H9 (cell line): ENCODE results near the gene ZNF521. TPM values are rescaled to one million over a fixed set of nuclear protein-coding genes. Genes with fewer than 3 reads are reported as not detected.

Source experiments
- DNase-seq: peaks from one replicate; pipeline ENCODE4 v3.0.0-alpha.2; 2017
- H2AFZ ChIP-seq: one replicate; pipeline ENCODE4 v1.6.1; 2013; ENCODE audit warnings: mild to moderate bottlenecking, low read length, control low read depth, moderate library complexity
- H2AK5ac ChIP-seq: 2 replicates; pipeline ENCODE4 v1.6.1; 2013; ENCODE audit warnings: low read length, control low read depth, mixed read lengths; ENCODE audit not compliant: insufficient read length
- H2BK120ac ChIP-seq: one replicate; pipeline ENCODE4 v1.6.1; 2013; ENCODE audit warnings: low read depth, mild to moderate bottlenecking, low read length, control low read depth, inconsistent platforms; ENCODE audit not compliant: poor library complexity, severe bottlenecking
- H2BK12ac ChIP-seq: 2 replicates; pipeline ENCODE4 v1.6.1; 2013; ENCODE audit warnings: low read length, control low read depth, mixed read lengths, low read depth; ENCODE audit not compliant: insufficient read length
- H2BK15ac ChIP-seq: 2 replicates; pipeline ENCODE4 v1.6.1; 2013; ENCODE audit warnings: low read depth, low read length, control low read depth
- H2BK20ac ChIP-seq: one replicate; pipeline ENCODE4 v1.6.1; 2013; ENCODE audit warnings: low read depth, mild to moderate bottlenecking, low read length, control low read depth, inconsistent platforms; ENCODE audit not compliant: poor library complexity, severe bottlenecking
- H2BK5ac ChIP-seq: 2 replicates; pipeline ENCODE4 v1.6.1; 2013; ENCODE audit warnings: low read length, control low read depth, mixed read lengths; ENCODE audit not compliant: insufficient read length
- H3K14ac ChIP-seq: 2 replicates; pipeline ENCODE4 v1.6.1; 2013; ENCODE audit warnings: low read length, control low read depth; ENCODE audit not compliant: insufficient read depth
- H3K18ac ChIP-seq: 2 replicates; pipeline ENCODE4 v1.6.1; 2013; ENCODE audit warnings: low read depth, mild to moderate bottlenecking, mixed read lengths, low read length, control low read depth; ENCODE audit not compliant: insufficient read length
- H3K23ac ChIP-seq: 2 replicates; pipeline ENCODE4 v1.6.1; 2013; ENCODE audit warnings: low read length, control low read depth, mixed read lengths, low read depth; ENCODE audit not compliant: insufficient read length
- H3K23me2 ChIP-seq: 2 replicates; pipeline ENCODE4 v1.6.1; 2013; ENCODE audit warnings: low read depth, mild to moderate bottlenecking, mixed read lengths, low read length, control low read depth; ENCODE audit not compliant: insufficient read length, poor library complexity, severe bottlenecking
- H3K27ac ChIP-seq: 2 replicates; pipeline ENCODE4 v1.5.1; 2013; ENCODE audit warnings: low read length, control low read depth, mixed read lengths, low read depth; ENCODE audit not compliant: insufficient read length
- H3K27me3 ChIP-seq: 2 replicates; pipeline ENCODE4 v1.6.1; 2013; ENCODE audit warnings: low read length, control low read depth, inconsistent platforms; ENCODE audit not compliant: insufficient read depth
- H3K4ac ChIP-seq: 2 replicates; pipeline ENCODE4 v1.6.1; 2013; ENCODE audit warnings: low read depth, mild to moderate bottlenecking, control low read depth, inconsistent platforms, low read length, moderate library complexity
- H3K4me1 ChIP-seq: 2 replicates; pipeline ENCODE4 v1.6.1; 2013; ENCODE audit warnings: low read length, control low read depth, inconsistent platforms; ENCODE audit not compliant: insufficient read depth
- H3K4me2 ChIP-seq: 2 replicates; pipeline ENCODE4 v1.6.1; 2013; ENCODE audit warnings: low read length, control low read depth, mixed read lengths; ENCODE audit not compliant: insufficient read length, insufficient read depth
- H3K56ac ChIP-seq: 2 replicates; pipeline ENCODE4 v1.6.1; 2013; ENCODE audit warnings: low read depth, mild to moderate bottlenecking, mixed read lengths, low read length, control low read depth; ENCODE audit not compliant: insufficient read length
- H3K79me1 ChIP-seq: 2 replicates; pipeline ENCODE4 v1.6.1; 2013; ENCODE audit warnings: low read depth, mild to moderate bottlenecking, moderate library complexity, low read length, control low read depth, inconsistent platforms; ENCODE audit not compliant: insufficient read depth, poor library complexity, severe bottlenecking
- H3K79me2 ChIP-seq: 2 replicates; pipeline ENCODE4 v1.6.1; 2013; ENCODE audit warnings: low read length, control low read depth, inconsistent platforms; ENCODE audit not compliant: insufficient read depth
- H3K9ac ChIP-seq: 2 replicates; pipeline ENCODE4 v1.6.1; 2013; ENCODE audit warnings: low read length, control low read depth, mixed read lengths; ENCODE audit not compliant: insufficient read length; ENCODE audit errors: extremely low read depth
- H3K9me3 ChIP-seq: one replicate; pipeline ENCODE4 v1.6.1; 2013; ENCODE audit warnings: low read depth, low read length, inconsistent platforms; ENCODE audit not compliant: control insufficient read depth
- H3T11ph ChIP-seq: one replicate; pipeline ENCODE4 v1.6.1; 2013; ENCODE audit warnings: mild to moderate bottlenecking, low read length, control low read depth, inconsistent platforms
- H4K20me1 ChIP-seq: one replicate; pipeline ENCODE4 v1.6.1; 2013; ENCODE audit not compliant: control insufficient read depth, insufficient read length, insufficient read depth
- H4K5ac ChIP-seq: 2 replicates; pipeline ENCODE4 v1.6.1; 2013; ENCODE audit warnings: low read depth, mild to moderate bottlenecking, mixed read lengths, low read length, control low read depth; ENCODE audit not compliant: insufficient read length
- H4K8ac ChIP-seq: replicated peaks from 2 replicates; pipeline ENCODE4 v1.6.1; 2013; ENCODE audit warnings: low read length, control low read depth, mixed read lengths, low read depth; ENCODE audit not compliant: insufficient read length
- H4K91ac ChIP-seq: 2 replicates; pipeline ENCODE4 v1.6.1; 2013; ENCODE audit warnings: low read depth, mild to moderate bottlenecking, moderate library complexity, mixed read lengths, low read length, control low read depth; ENCODE audit not compliant: insufficient read length
- H3K27ac Mint-ChIP-seq, 3 experiments: 2 replicates in 2 of 3; 3 replicates in 1 of 3; pipeline ENCODE4 v1.8.0; 2020 to 2021; ENCODE audit warnings: mixed read lengths in 3 of 3, mild to moderate bottlenecking in 1 of 3, moderate library complexity in 1 of 3
- H3K27me3 Mint-ChIP-seq: 2 replicates; pipeline ENCODE4 v1.8.0; 2021; ENCODE audit warnings: low read depth, mild to moderate bottlenecking, moderate library complexity, mixed read lengths
- H3K36me3 Mint-ChIP-seq, 3 experiments: 2 replicates in 2 of 3; 3 replicates in 1 of 3; pipeline ENCODE4 v1.8.0; 2020 to 2021; ENCODE audit warnings: low read depth in 3 of 3, mixed read lengths in 3 of 3; ENCODE audit not compliant: insufficient read depth in 1 of 3
- H3K4me1 Mint-ChIP-seq, 2 experiments: 2 replicates each; pipeline ENCODE4 v1.8.0; 2020; ENCODE audit warnings: mixed read lengths in 2 of 2
- H3K4me3 Mint-ChIP-seq, 2 experiments: 2 replicates in 1 of 2; 3 replicates in 1 of 2; pipeline ENCODE4 v1.8.0; 2020 to 2021; ENCODE audit warnings: mild to moderate bottlenecking in 2 of 2, mixed read lengths in 2 of 2, moderate library complexity in 1 of 2
- H3K9me3 Mint-ChIP-seq, 2 experiments: 2 replicates in 1 of 2; 3 replicates in 1 of 2; pipeline ENCODE4 v1.8.0; 2020; ENCODE audit warnings: mild to moderate bottlenecking in 2 of 2, mixed read lengths in 2 of 2, moderate library complexity in 1 of 2
- CTCF ChIP-seq: fragments of 200-600 bp; sonication (generic); conservative IDR thresholded peaks from 3 replicates; pipeline ENCODE4 v1.8.0; 2021; ENCODE audit warnings: antibody characterized with exemption, mild to moderate bottlenecking
- WGBS: extraction: QIAGEN DNeasy Blood & Tissue Kit; methylation state at CpG from one replicate; pipeline ENCODE4 v1.1.7; 2013; ENCODE audit warnings: missing lambda C conversion rate, low lambda C conversion rate, mixed read lengths; ENCODE audit not compliant: insufficient read length; ENCODE audit errors: extremely low coverage; 5-methylcytosine and 5-hydroxymethylcytosine counted together
- total RNA-seq: library from RNA; stranded (reverse); gene quantifications from 2 replicates; pipeline ENCODE4 v1.2.1, GENCODE V29; 2021

The ZNF521 gene
- total RNA-seq, 1 experiment from 2014 or later, result 3.3 TPM

DNA sequence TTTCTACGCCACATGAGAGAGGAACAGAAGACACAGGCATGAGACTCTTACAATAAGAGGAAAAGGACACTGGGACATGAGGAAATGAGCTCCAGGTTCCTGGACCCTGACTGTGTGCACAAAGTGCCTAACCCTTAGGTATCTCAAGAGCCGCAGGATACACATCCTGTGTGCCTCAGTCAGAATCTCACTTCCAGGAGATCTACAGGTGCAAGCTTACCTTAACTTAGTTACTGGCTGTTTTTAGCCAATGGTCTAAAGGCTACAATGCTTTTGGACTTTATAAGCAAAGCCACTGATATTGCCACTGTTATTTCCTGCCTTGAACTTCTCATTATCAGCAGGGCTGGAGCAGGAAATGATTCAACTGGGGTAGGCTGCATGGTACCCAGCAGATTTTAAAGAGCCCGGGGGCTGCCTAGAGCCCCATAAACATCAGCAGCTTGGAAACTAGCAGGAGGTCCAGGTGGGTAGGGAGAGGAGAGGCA, 254.4 kb downstream of the ZNF521 start:
- Mint-ChIP-seq H3K36me3 (no peaks in the 10 kb centered on the region), H3K4me1 (peaks cover 10 to 20% of the 10 kb centered on the region in 2 experiments), H3K27me3 (no peaks in the 10 kb centered on the region), H3K9me3 (no peaks in the 10 kb centered on the region), H3K27ac (peak overlapping the region in 1 of 3 experiments; percentile 27; a peak in 1 of 7 replicates), H3K4me3 (no peak overlapping the region)
- Histone ChIP-seq H2AFZ (no peak overlapping the region), H4K91ac (no peak overlapping the region), H3K14ac (no peak overlapping the region), H3K79me1 (no peaks in the 10 kb centered on the region), H2BK5ac (no peak overlapping the region), H3K4me2 (no peak overlapping the region), H3K4ac (no peak overlapping the region), H3T11ph (no peak overlapping the region), H4K20me1 (no peaks in the 10 kb centered on the region), H4K5ac (no peak overlapping the region), H3K9me3 (no peaks in the 10 kb centered on the region), H4K8ac (no peak overlapping the region), H2BK15ac (no peak overlapping the region), H3K27me3 (no peaks in the 10 kb centered on the region), H3K56ac (no peak overlapping the region), H3K79me2 (no peaks in the 10 kb centered on the region), H3K9ac (no peak overlapping the region), H3K4me1 (0 out of 2 replicates have a peak, but pooled peaks cover 2% of the 10 kb centered on the region), H3K23me2 (no peaks in the 10 kb centered on the region), H3K18ac (no peak overlapping the region), H2BK120ac (no peak overlapping the region), H3K23ac (no peak overlapping the region), H3K27ac (no peak overlapping the region), H2AK5ac (no peak overlapping the region), H2BK12ac (no peak overlapping the region), H2BK20ac (no peak overlapping the region)
- TF ChIP-seq CTCF, result no peak
- WGBS, result no CpG with 5 or more reads among the region's 3 CpGs
- DNase-seq, result no peak
